Activated T-cell treated with anti-CD3 and anti-CD28 coated beads, Interleukin-2, amount 50 U/mL, for 24 hours (primary cell): ENCODE data around the gene BUD23.

Source experiments
- DNase-seq: peaks from one replicate; pipeline ENCODE4 v3.0.0-alpha.2; 2020
- H3K27ac Mint-ChIP-seq: 2 replicates; pipeline ENCODE4 v1.8.0; 2020; ENCODE audit warnings: mild to moderate bottlenecking, mixed read lengths
- H3K27me3 Mint-ChIP-seq: 2 replicates; pipeline ENCODE4 v1.8.0; 2020; ENCODE audit warnings: mixed read lengths
- H3K36me3 Mint-ChIP-seq: 2 replicates; pipeline ENCODE4 v1.8.0; 2020; ENCODE audit warnings: low read depth, mixed read lengths
- H3K4me1 Mint-ChIP-seq: 2 replicates; pipeline ENCODE4 v1.8.0; 2020; ENCODE audit warnings: low read depth, mixed read lengths
- H3K4me3 Mint-ChIP-seq: 2 replicates; pipeline ENCODE4 v1.8.0; 2020; ENCODE audit warnings: mild to moderate bottlenecking, moderate library complexity, mixed read lengths
- H3K9me3 Mint-ChIP-seq: 2 replicates; pipeline ENCODE4 v1.8.0; 2020; ENCODE audit warnings: mixed read lengths

BUD23 gene

GRCh38 chr7:73730485-73730884 is 47.1 kb downstream of the BUD23 start:
- peaks cover 7% of the 10 kb centered on the region for H3K27me3 Mint-ChIP-seq
- H3K36me3 Mint-ChIP-seq: peaks cover 6% of the 10 kb centered on the region
- DNase-seq: no peak
- no peak overlapping the region for H3K4me3 Mint-ChIP-seq
- peaks cover 8% of the 10 kb centered on the region for H3K4me1 Mint-ChIP-seq
- H3K9me3 Mint-ChIP-seq: no peaks in the 10 kb centered on the region
- no peak overlapping the region for H3K27ac Mint-ChIP-seq

DNA sequence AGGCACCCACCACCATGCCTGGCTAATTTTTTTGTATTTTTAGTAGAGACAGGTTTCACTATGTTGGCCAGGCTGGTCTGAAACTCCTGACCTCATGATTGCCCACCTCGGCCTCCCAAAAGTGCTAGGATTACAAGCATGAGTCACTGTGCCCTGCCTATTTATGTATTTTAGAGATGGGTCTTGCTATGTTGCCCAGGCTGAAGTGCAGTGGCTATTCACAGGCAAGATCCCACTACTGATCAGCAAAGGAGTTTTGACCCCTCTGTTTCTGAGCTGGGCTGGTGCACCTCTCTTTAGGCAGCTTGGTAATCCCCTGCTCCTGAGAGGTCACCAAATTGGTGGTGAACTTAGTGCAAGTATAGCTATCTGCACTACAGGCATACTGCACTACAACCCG is 49.0 kb downstream of the BUD23 start:
- Mint-ChIP-seq H3K4me1 (peaks cover 13% of the 10 kb centered on the region), H3K4me3 (no peak overlapping the region), H3K9me3 (no peaks in the 10 kb centered on the region), H3K36me3 (peaks cover 22% of the 10 kb centered on the region), H3K27ac (no peak overlapping the region), H3K27me3 (peaks cover 7% of the 10 kb centered on the region)
- DNase-seq: no peak

DNA sequence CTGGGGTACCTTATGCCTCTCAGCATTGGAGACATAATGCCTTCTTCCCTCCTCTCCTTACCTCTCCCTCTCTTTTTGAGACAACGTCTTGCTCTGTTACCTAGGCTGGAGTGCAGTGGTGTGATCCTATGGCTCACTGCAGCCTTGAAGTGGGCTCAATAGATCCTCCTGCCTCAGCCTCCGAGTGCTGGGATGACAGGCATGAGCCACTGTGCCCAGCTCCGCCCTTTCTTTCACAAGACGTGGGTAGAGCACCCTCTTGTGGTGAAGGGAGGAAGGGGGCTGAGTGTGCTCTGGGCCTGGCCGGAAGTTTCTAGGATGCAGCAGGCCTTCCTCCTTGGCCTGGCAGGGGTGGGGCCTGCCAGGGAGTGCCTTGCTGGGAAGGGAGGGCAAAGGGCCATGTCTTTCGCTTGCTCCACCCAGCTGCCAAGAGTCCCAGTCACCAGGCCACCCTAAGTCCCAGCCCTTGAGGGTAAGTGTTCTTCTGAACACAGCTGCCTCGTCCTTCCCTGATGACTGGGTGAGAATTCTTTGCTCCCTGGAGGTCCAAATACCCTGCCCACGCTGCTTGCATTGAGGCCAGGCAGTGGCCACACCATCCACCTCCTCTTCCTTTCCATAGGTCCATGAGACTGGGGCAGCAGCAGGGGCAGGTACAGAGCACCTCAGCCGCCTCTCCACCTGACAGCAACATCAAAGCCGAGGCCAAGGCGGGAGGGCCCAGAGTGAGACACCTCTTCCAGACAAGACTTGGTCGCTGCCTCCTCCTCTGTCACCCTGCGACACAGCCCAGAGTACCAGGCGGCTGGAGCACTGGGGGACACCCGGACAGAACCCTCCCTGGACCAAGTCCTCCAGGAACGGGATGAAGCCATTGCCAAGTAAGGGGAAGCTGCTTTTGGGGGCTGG is 51.5 kb downstream of the BUD23 start:
- Mint-ChIP-seq H3K4me3 (no peak overlapping the region), H3K4me1 (peaks cover 23% of the 10 kb centered on the region), H3K9me3 (no peaks in the 10 kb centered on the region), H3K27ac (peak overlapping the region; percentile 73), H3K36me3 (peaks cover 30% of the 10 kb centered on the region), H3K27me3 (no peaks in the 10 kb centered on the region)
- peak; percentile 86 for DNase-seq

DNA sequence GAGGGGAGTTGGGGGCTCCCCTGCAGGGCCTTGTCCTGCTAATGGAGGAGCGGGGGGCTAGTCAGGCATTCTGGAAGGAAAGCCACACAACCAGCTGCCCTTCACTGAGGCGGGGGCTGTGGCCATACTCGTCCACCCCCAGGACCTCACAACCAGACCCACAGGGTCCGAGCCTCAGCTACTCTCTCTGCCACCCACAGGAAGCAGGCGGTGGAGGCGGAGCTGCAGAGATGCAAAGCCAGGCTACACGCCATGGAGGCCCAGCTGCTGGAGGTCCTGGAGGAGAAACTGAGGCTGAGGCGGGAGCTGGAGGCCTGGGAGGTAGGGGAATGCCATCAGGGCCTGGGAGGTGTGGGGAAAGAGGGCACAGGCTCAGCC is 52.1 kb downstream of the BUD23 start:
- no peaks in the 10 kb centered on the region for H3K27me3 Mint-ChIP-seq
- H3K4me3 Mint-ChIP-seq: no peak overlapping the region
- H3K9me3 Mint-ChIP-seq: no peaks in the 10 kb centered on the region
- peaks cover 23% of the 10 kb centered on the region for H3K4me1 Mint-ChIP-seq
- no peak for DNase-seq
- H3K27ac Mint-ChIP-seq: no peak overlapping the region
- peaks cover 30% of the 10 kb centered on the region for H3K36me3 Mint-ChIP-seq

DNA sequence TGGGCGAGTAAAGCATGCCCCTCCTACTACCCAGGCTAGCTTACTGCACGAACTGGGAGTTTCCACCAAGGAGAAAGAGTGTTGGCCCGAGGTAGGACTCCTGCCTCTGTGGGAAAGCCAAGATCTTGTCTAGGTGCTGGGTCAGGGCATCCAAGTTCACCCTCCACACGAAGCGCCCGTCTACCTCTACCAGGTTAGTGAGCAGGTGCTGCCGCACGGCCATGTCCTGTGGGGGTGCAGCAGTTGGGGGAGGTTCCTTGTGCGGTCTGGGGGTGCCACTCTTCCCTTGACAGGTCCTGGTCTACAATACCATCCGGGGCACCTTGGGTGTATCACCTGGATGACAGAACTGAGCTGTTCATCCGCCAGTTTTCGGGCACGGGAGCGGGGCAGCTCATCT is 53.5 kb downstream of the BUD23 start:
- H3K4me3 Mint-ChIP-seq: peak overlapping the region; percentile 93
- no peaks in the 10 kb centered on the region for H3K27me3 Mint-ChIP-seq
- DNase-seq: no peak
- peaks cover 30% of the 10 kb centered on the region for H3K36me3 Mint-ChIP-seq
- H3K27ac Mint-ChIP-seq: no peak overlapping the region
- no peaks in the 10 kb centered on the region for H3K9me3 Mint-ChIP-seq
- H3K4me1 Mint-ChIP-seq: peaks cover 23% of the 10 kb centered on the region

- no peaks in the 10 kb centered on the region for H3K9me3 Mint-ChIP-seq
These were observed 54.3 kb downstream of the BUD23 start for GRCh38 chr7:73737491-73738219.

DNA sequence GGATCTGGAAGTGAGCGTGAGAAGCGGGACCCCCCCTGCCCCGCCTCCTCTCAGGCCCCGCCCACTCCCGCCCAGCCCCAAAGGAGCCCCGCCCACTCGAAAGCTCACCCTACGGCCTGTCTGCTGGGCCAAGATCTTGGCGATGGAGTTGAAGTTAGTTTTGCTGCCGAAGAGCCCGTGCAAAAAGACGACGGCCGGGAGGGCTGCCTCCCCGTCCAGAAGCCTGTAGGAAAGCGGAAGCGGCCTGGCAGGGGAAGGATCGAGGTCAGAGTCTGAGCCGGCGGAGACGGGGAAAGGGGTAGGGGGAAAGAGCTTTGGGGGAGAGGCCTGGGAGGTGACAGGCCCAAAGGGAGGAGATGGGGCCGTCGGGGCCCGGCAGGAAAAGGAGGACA is 54.8 kb downstream of the BUD23 start:
- Mint-ChIP-seq H3K4me3 (peak overlapping the region; percentile 93), H3K4me1 (peaks cover 23% of the 10 kb centered on the region), H3K27ac (peak overlapping the region; percentile 98), H3K9me3 (no peaks in the 10 kb centered on the region), H3K36me3 (peaks cover 30% of the 10 kb centered on the region), H3K27me3 (no peaks in the 10 kb centered on the region)
- DNase-seq: peak; percentile 78

More at GRCh38 chr7:73737491-73738219, 54.3 kb downstream of the BUD23 start:
- Mint-ChIP-seq H3K27me3 (no peaks in the 10 kb centered on the region), H3K36me3 (peaks cover 30% of the 10 kb centered on the region), H3K4me1 (peaks cover 23% of the 10 kb centered on the region), H3K27ac (peak overlapping the region; percentile 98), H3K4me3 (peak overlapping the region; percentile 93)
- no peak for DNase-seq

DNA sequence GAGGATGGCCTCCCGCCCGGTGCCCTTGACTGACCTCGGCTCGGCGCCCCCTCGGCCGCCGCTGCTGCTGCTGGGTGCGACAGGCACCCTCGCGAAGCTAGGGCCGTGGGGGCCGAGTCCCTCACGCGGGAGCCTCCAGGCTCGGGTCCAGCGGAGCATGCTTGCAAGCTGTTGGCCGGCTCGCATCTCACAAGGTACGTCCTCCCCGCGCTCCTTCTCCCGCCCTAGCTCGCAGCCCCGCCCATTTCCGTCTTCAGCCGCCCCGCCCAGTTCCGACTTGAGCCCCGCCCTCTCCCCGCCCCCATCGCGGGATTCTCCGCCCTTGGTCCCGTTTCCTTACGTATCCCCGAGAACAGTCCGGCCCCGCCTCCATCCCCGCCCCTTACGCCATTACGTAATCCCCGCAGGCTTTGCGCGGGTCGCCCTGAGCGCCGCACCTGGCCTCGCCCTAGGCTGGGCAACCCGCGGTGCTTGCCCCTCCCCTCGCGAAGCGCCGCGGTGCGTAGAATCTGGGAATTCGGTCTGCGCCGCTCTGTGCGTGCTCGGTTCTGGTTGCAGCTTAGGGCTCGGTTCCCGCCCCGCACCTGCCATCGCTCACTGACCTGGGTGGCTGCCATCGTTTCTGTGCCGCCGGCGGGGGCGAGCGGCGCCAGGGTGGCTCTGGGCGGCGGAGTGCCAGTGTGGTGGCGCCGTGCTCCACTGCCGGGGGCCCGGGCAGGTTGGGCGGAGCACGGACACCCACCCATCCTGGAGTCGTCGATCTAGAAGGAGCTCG is 55.4 kb downstream of the BUD23 start, which contains the start of gene ABHD11:
Gene ABHD11, minus strand, starts transcription at position 191 of the 775 bp plus-strand sequence. Its CDS starts 32 bp downstream, at position 159.
- peak within 1 kb of the TSS; percentile 98 for H3K27ac Mint-ChIP-seq
- H3K4me3 Mint-ChIP-seq: peak within 1 kb of the TSS; percentile 93
- H3K27me3 Mint-ChIP-seq: no peaks in the 10 kb centered on the region
- peak; percentile 100 for DNase-seq
- peaks cover 23% of the 10 kb centered on the region for H3K4me1 Mint-ChIP-seq
- H3K9me3 Mint-ChIP-seq: no peaks in the 10 kb centered on the region
- H3K36me3 Mint-ChIP-seq: peaks cover 30% of the 10 kb centered on the region

- peaks cover 30% of the 10 kb centered on the region for H3K36me3 Mint-ChIP-seq
- H3K27ac Mint-ChIP-seq: peak overlapping the region; percentile 98
- no peak for DNase-seq
- H3K9me3 Mint-ChIP-seq: no peaks in the 10 kb centered on the region
- peak overlapping the region; percentile 93 for H3K4me3 Mint-ChIP-seq
- H3K27me3 Mint-ChIP-seq: no peaks in the 10 kb centered on the region
- peaks cover 23% of the 10 kb centered on the region for H3K4me1 Mint-ChIP-seq
These were observed 56.0 kb downstream of the BUD23 start for GRCh38 chr7:73739387-73739767.

DNA sequence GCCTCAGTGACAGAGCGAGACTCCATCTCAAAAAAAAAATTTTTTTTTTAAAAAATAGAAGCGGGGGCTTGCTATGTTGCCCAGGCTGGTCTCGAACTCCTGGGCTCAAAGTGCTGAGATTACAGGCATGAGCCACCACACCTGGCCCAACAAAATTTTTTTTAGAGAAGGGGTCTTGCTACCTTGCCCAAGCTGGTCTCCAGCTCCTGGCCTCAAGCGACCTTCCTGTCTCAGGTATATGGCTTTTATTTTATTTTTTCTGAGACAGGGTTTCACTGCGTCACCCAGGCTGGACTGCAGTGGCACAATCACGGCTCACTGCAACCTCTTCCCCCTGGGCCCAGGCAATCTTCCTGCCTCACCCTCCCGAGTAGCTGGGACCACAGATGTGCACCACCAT is 56.8 kb downstream of the BUD23 start:
- no peaks in the 10 kb centered on the region for H3K9me3 Mint-ChIP-seq
- no peaks in the 10 kb centered on the region for H3K27me3 Mint-ChIP-seq
- H3K4me3 Mint-ChIP-seq: peak overlapping the region; percentile 12
- H3K36me3 Mint-ChIP-seq: peaks cover 26% of the 10 kb centered on the region
- H3K27ac Mint-ChIP-seq: no peak overlapping the region
- H3K4me1 Mint-ChIP-seq: peaks cover 15% of the 10 kb centered on the region
- DNase-seq: no peak

DNA sequence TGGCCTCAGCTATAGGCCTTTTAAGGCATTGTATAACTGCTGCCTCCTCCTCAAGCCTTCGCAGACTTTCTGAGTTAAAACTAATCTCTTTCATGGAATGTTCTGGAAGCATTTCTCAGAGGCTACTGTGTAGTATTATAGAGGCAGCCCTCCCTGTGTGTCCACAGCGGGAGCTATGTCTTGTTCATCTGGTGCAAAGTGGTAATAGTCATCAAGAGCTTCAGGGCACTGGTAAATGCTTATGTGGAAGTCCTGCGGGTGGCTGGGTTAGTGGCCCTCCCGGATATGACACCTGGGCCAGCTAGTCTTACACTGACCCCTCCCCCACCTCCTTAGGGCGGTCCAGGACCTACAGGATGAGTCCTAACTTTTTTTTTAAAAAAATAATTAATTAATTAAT is 57.4 kb downstream of the BUD23 start:
- Mint-ChIP-seq H3K9me3 (no peaks in the 10 kb centered on the region), H3K4me3 (no peak overlapping the region), H3K27me3 (no peaks in the 10 kb centered on the region), H3K36me3 (peaks cover 23% of the 10 kb centered on the region), H3K4me1 (peaks cover 15% of the 10 kb centered on the region), H3K27ac (no peak overlapping the region)
- no peak for DNase-seq

DNA sequence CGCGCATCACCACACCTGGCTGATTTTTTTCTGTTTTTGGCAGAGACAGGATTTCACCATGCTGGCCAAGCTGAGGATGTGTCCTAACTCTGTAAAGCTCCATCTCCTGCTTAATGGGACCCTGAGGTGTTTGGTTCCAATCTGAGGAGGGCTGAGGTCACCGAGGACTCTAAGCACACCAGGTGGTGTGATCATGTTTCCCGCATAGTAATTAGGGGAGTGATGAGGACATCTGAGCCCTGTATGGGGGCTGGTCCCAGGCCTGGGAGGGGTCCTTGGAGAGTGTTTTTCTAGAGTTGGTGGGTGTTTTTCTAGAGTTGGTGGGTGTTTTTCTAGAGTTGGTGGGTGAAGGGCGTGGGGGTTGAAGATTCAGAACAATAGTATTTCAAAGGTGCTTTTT is 58.2 kb downstream of the BUD23 start:
- Mint-ChIP-seq H3K27ac (no peak overlapping the region), H3K9me3 (no peaks in the 10 kb centered on the region), H3K4me1 (peaks cover 13% of the 10 kb centered on the region), H3K4me3 (no peak overlapping the region), H3K36me3 (peaks cover 16% of the 10 kb centered on the region), H3K27me3 (no peaks in the 10 kb centered on the region)
- no peak for DNase-seq

GRCh38 chr7:73742338-73742752 is 58.9 kb downstream of the BUD23 start:
- no peaks in the 10 kb centered on the region for H3K27me3 Mint-ChIP-seq
- H3K4me1 Mint-ChIP-seq: peaks cover 10% of the 10 kb centered on the region
- DNase-seq: no peak
- H3K27ac Mint-ChIP-seq: no peak overlapping the region
- no peak overlapping the region for H3K4me3 Mint-ChIP-seq
- H3K36me3 Mint-ChIP-seq: peaks cover 9% of the 10 kb centered on the region
- no peaks in the 10 kb centered on the region for H3K9me3 Mint-ChIP-seq
